ENCODE data around the gene TIMP2.
"Not testable (repeated sequence)": the region's sequence is repeated elsewhere in the genome, so short reads cannot be mapped to it uniquely, and the experiment has no call there.

The TIMP2 gene

DNA sequence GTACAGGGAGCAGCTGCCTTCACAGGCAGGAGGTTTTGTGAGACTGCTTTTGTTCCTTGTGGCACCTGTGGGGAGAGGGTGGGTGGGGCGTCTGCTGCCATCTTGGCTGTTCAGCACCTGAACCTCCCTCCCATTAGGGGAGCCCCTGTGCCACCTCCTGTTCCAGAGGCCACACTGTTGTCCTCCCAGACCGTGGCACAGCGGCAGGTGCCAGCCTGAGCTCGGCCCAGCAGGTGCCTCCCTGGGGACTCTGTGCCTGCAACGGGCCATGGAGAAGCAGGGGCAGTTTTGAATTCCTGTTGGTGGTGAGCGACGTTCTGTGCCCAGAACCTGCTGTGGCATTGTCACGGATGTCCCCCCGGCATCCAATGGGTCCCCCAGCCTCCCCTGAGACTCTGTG is 44.7 kb upstream of the TIMP2 start:
- TF ChIP-seq, protein P1, sequence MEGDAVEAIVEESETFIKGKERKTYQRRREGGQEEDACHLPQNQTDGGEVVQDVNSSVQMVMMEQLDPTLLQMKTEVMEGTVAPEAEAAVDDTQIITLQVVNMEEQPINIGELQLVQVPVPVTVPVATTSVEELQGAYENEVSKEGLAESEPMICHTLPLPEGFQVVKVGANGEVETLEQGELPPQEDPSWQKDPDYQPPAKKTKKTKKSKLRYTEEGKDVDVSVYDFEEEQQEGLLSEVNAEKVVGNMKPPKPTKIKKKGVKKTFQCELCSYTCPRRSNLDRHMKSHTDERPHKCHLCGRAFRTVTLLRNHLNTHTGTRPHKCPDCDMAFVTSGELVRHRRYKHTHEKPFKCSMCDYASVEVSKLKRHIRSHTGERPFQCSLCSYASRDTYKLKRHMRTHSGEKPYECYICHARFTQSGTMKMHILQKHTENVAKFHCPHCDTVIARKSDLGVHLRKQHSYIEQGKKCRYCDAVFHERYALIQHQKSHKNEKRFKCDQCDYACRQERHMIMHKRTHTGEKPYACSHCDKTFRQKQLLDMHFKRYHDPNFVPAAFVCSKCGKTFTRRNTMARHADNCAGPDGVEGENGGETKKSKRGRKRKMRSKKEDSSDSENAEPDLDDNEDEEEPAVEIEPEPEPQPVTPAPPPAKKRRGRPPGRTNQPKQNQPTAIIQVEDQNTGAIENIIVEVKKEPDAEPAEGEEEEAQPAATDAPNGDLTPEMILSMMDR (IDR thresholded peaks at IDR 0.05; ENCODE audit: low read length, missing control alignments), result no peak
- DNase-seq (ENCODE audit: low read depth), result no peak

DNA sequence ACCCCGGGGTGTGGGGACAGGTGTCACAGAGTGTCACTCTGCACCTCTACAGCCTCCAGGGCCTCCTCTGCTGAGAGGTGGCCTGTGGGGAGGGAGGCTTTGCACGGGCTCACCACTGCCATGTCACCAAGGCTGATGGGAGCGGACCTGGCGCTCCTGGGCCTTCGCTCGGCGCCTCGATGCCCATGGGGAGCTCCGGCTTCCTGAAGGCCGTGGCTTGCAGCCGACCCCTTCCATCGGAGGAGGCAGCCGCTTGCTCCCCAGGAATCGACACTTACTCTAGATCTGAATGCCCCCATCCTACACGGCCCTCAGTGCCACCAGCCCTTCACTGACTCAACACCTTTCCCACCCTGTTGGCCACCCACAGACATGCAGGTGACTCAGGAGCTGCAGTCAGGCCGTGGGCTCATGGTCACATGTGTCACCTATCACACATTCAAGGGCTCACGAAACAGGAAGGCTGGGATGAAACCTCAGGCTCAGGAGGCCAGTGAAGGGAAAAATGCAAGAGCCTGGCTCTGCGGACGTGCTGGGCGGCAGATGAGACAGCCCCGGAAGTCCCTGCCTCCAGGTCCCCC is 42.7 kb upstream of the TIMP2 start:
- DNase-seq (ENCODE audit: low read depth), result no peak
- TF ChIP-seq, protein P1 (IDR thresholded peaks at IDR 0.05; ENCODE audit: low read length, missing control alignments), result no peak
- no peak overlapping the region for H3K4me3 ChIP-seq (replicated peaks; ENCODE audit: low read depth, low read length)

More for the DNA sequence above, 44.7 kb upstream of the TIMP2 start:
- no peak overlapping the region for H3K4me3 ChIP-seq (replicated peaks; ENCODE audit: low read depth, low read length)

DNA sequence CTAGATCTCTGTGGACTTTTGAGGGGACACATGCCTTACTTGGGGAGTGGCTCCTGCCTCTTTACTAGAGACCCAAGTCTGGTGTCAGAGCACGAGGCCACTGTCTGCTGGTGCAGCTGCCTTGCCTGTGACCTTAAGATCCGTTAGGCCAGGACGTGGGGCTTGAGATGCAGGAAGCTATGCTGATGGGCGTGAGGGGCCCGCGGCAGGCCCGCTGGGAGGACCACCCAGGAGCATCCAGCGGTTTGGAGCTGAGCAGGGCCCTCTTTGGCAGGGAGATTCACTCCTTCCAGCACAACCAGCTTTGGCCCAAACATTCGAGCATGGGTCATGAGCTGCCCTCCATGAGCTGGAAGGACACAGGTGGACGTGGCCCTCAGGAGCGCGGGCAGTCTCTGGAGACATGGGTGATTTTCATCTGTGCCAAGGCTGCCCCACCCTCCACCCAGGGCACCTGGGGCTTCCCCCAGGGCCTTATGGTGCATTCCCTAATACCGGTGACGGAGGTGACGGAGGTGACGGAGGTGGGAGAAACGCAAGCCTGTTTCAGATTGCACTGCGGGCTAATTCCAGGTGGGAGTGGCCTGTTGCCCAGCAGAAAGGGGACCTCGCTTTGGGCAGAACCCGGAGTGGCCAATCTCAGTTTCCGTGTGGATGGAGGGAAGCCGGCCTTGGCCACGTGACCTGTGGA is 41.9 kb upstream of the TIMP2 start:
- no peak overlapping the region for H3K4me3 ChIP-seq (replicated peaks; ENCODE audit: low read depth, low read length)
- DNase-seq (ENCODE audit: low read depth), result no peak
- TF ChIP-seq, protein P1 (IDR thresholded peaks at IDR 0.05; ENCODE audit: low read length, missing control alignments), result no peak

DNA sequence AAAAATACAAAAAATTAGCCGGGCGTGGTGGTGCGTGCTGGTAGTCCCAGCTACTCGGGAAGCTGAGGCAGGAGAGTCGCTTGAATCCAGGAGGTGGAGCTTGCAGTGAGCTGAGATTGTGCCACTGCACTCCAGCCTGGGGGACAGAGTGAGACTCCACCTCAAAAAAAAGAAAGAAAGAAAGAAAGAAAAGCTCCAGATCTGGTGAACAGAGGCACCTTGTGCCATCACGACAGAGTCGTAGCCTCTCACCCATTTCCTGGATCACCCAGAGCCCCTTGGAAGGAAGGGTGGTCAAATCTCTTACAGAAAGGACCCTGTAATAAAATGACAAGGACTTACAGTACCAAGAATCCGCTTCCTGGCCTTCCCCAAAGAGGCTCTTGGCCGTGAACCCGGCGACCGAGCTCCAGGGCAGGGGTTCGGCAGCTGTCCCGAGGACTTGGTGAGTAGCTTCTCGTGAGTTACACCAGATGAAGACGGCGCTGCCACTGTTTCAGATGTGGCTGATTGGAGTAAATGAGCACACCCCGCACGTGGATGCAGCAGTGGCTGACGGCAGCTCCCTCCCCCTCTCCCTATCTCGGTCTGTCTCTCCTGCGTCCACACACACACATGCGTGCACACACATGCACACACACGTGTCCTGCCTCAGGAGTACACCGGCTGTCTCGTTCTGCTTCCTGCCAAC is 41.1 kb upstream of the TIMP2 start:
- TF ChIP-seq, protein P1 (IDR thresholded peaks at IDR 0.05; ENCODE audit: low read length, missing control alignments), result no peak
- no peak for DNase-seq (ENCODE audit: low read depth)
- no peak overlapping the region for H3K4me3 ChIP-seq (replicated peaks; ENCODE audit: low read depth, low read length)

DNA sequence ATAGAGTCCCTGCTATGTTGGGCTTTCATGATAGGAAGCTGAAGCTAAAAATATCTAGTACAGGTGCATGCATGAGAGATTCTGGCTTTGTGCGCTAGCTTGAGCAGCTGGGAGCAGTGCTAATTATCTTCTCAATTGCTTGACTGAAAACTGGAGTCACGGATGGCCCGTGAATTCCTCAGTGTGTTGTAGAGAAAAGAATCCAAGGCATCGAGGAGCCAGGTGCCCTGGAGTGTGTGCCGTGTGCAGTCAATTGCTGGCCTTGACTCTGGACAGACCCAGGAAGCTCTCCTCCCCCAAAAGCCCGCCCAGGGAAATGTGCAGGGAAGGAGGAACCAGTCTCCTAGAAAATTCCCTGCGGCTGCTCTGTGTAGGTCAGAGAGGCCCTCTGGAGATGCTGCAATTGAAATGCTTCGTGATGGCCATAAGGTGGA is 40.3 kb upstream of the TIMP2 start:
- TF ChIP-seq, protein P1 (IDR thresholded peaks at IDR 0.05; ENCODE audit: low read length, missing control alignments), result no peak
- no peak for DNase-seq (ENCODE audit: low read depth)
- no peak overlapping the region for H3K4me3 ChIP-seq (replicated peaks; ENCODE audit: low read depth, low read length)

DNA sequence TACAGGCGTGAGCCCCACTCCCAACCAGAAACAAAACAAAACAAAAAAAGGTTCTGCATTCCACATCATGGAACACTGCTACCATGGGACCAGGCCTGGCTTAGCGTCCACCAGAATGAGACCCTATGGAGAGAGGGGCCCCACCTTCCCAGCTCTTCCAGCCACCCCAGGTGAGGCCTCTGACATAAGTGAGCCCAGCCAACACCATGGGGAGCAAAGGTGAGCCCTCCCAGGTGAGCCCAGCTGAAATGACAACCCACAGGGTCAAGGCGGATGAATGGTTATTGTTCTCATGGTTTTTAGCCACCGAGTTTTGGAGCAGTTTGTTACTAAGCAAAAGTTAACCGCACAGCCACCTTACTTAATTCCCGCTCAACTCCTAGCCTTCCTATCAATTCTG is 38.2 kb upstream of the TIMP2 start:
- TF ChIP-seq, protein P1 (IDR thresholded peaks at IDR 0.05; ENCODE audit: low read length, missing control alignments), result no peak
- no peak for DNase-seq (ENCODE audit: low read depth)
- H3K4me3 ChIP-seq (replicated peaks; ENCODE audit: low read depth, low read length), result no peak overlapping the region

DNA sequence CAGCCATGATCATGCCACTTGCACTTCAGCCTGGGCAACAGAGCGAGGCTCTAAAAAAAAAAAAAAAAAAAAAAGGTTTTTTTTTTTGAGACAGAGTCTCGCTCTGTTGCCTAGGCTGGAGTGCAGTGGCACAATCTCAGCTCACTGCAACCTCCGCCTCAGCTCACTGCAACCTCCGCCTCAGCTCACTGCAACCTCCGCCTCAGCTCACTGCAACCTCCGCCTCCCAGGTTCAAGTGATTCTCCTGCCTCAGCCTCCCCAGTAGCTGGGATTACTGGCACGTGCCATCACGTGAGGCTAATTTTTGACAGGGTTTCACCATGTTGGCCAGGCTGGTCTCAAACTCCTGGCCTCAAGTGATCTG is 37.8 kb upstream of the TIMP2 start:
- not testable (repeated sequence) for H3K4me3 ChIP-seq (replicated peaks; ENCODE audit: low read depth, low read length)

More for the DNA sequence above, 37.8 kb upstream of the TIMP2 start:
- DNase-seq (ENCODE audit: low read depth), result not testable (repeated sequence)

All from fibroblast of pulmonary artery (primary cell).